Astrocyte (in vitro differentiated cells and primary cell): Measurements from ENCODE around the gene RPL7A.

ENCODE experiments used
- CTCF ChIP-seq: IDR thresholded peaks from 2 replicates; pipeline ENCODE4 v1.5.1; 2011; ENCODE audit warnings: low read depth, mild to moderate bottlenecking, inconsistent platforms, low read length, moderate library complexity; ENCODE audit not compliant: insufficient read depth
- EZH2 ChIP-seq: IDR thresholded peaks from 2 replicates; pipeline ENCODE4 v1.6.1; 2012; ENCODE audit warnings: mild to moderate bottlenecking, low read length, inconsistent platforms; ENCODE audit not compliant: insufficient read depth

GRCh38 chr9:133352635-133353340 lies 4.8 kb downstream of the RPL7A start:
- no peak for TF ChIP-seq CTCF
- TF ChIP-seq EZH2, result no peak
